Vagina (tissue), 2 donors: ENCODE data around the gene ESR1. TPM values are rescaled to one million over a fixed set of nuclear protein-coding genes. Genes with fewer than 3 reads are reported as not detected.

Source experiments
- DNase-seq, 2 donors: peaks; one replicate each; pipeline ENCODE4 v3.0.0-alpha.2; 2017; ENCODE audit errors: extremely low spot score in 2 of 2
- H3K27ac ChIP-seq: fragments of 200-600 bp; sonication (generic); one replicate; pipeline ENCODE4 v1.5.1; 2019
- H3K27me3 ChIP-seq: fragments of 200-600 bp; sonication (generic); one replicate; pipeline ENCODE4 v1.5.1; 2019
- H3K36me3 ChIP-seq, 2 donors: fragments of 200-600 bp; sonication (generic); one replicate each; pipeline ENCODE4 v1.5.1; 2017 to 2019
- H3K4me1 ChIP-seq: fragments of 200-600 bp; sonication (generic); one replicate; pipeline ENCODE4 v1.5.1; 2019
- H3K4me3 ChIP-seq, 2 donors: fragments of 200-600 bp; sonication (generic); 1 replicate in 1 of 2; 2 replicates in 1 of 2; pipeline ENCODE4 v1.5.1; 2016 to 2019
- H3K9me3 ChIP-seq: fragments of 200-600 bp; sonication (generic); one replicate; pipeline ENCODE4 v1.5.1; 2019
- POLR2A ChIP-seq, 2 donors: fragments of 450-650 bp; IDR thresholded peaks; one replicate each; pipeline ENCODE4 v1.6.1; 2017; ENCODE audit warnings: antibody characterized with exemption in 2 of 2, mild to moderate bottlenecking in 2 of 2, moderate library complexity in 2 of 2
- POLR2AphosphoS5 ChIP-seq, 2 donors: sonication (generic); formaldehyde crosslinking; IDR thresholded peaks; one replicate each; pipeline ENCODE4 v1.9.0; 2017; ENCODE audit warnings: antibody characterized with exemption in 2 of 2, mild to moderate bottlenecking in 2 of 2, low read depth in 1 of 2; ENCODE audit not compliant: insufficient read depth in 1 of 2
- intact Hi-C: fragments of 100-400 bp; cut with DNase I; formaldehyde crosslinking; loops from one replicate; pipeline ENCODE4 v1.15.1; 2023
- total RNA-seq: library from RNA; depleted of rRNA; stranded (reverse); fragments of >200 nt; gene quantifications from one replicate; pipeline ENCODE4 v1.2.3, GENCODE V29; 2016
- TF ChIP-seq, protein P1 (sequence below), 3 experiments: fragments of 450-650 bp in 2 of 3; fragments of 200-600 bp in 1 of 3; sonication (generic) in 1 of 3; IDR thresholded peaks; one replicate each; pipeline ENCODE4 v1.5.1; 2017 to 2019; ENCODE audit warnings: antibody characterized with exemption in 3 of 3, mild to moderate bottlenecking in 2 of 3, moderate library complexity in 2 of 3

The ESR1 gene
- total RNA-seq, 1 donor from 2014 or later: 50.3 TPM

DNA sequence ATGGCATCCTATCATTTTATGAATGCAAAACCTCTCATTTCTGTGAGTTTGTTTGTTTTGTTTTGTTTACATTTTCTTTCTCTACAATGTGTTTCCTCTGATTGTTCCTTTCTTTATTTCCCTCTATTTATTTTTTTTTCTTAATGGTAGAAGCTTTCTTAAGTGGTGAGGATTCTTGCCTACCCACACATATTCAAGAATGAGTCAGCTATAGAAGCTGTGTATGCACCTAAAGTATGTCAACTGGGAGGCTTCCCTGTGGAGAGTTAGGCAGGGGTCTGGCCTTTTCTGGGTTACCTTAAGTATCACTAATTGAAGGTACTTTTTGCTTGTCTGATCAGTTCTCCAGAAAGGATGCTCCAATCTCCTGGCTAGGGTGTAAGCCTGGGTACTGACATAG is 354.0 kb downstream of the ESR1 start:
- Histone ChIP-seq H3K27ac (no peak overlapping the region), H3K4me1 (no peaks in the 10 kb centered on the region), H3K9me3 (no peaks in the 10 kb centered on the region), H3K36me3 (peaks cover 0 to 6% of the 10 kb centered on the region in 2 donors), H3K4me3 (no peak overlapping the region), H3K27me3 (no peaks in the 10 kb centered on the region)
- TF ChIP-seq POLR2AphosphoS5 (IDR thresholded peaks at IDR 0.05; ENCODE audit: insufficient read depth in 1 of 2, low read depth in 1 of 2) (no peak), POLR2A (IDR thresholded peaks at IDR 0.05) (no peak)
- TF ChIP-seq, protein P1, sequence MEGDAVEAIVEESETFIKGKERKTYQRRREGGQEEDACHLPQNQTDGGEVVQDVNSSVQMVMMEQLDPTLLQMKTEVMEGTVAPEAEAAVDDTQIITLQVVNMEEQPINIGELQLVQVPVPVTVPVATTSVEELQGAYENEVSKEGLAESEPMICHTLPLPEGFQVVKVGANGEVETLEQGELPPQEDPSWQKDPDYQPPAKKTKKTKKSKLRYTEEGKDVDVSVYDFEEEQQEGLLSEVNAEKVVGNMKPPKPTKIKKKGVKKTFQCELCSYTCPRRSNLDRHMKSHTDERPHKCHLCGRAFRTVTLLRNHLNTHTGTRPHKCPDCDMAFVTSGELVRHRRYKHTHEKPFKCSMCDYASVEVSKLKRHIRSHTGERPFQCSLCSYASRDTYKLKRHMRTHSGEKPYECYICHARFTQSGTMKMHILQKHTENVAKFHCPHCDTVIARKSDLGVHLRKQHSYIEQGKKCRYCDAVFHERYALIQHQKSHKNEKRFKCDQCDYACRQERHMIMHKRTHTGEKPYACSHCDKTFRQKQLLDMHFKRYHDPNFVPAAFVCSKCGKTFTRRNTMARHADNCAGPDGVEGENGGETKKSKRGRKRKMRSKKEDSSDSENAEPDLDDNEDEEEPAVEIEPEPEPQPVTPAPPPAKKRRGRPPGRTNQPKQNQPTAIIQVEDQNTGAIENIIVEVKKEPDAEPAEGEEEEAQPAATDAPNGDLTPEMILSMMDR (IDR thresholded peaks at IDR 0.05): no peak
- DNase-seq: no peak
- intact Hi-C loops: no loop called here

DNA sequence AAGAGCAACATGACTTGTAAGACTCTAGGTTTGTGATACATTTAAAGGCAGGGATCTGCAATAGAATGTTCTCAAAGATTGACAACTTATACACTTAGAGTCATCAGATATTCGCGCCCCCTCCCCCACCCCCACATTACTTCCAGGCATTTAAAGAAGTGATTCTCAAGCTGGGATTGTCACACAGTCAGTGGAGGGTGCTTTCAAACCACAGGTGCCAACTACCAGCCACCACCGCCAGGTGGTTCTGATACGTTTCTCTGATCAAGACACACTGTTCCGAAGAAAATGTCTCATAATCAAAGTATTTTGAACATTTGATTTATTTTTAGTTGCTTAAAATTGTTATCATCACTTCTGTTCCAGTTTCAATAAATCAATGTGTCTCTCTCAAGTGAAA is 357.5 kb downstream of the ESR1 start:
- DNase-seq: no peak
- Histone ChIP-seq H3K36me3 (peaks cover 0 to 6% of the 10 kb centered on the region in 2 donors), H3K9me3 (no peaks in the 10 kb centered on the region), H3K4me3 (no peak overlapping the region), H3K27me3 (no peaks in the 10 kb centered on the region), H3K4me1 (peaks cover 7% of the 10 kb centered on the region), H3K27ac (no peak overlapping the region)
- intact Hi-C loops: no loop called here
- TF ChIP-seq, protein P1 (IDR thresholded peaks at IDR 0.05): no peak
- TF ChIP-seq POLR2A (IDR thresholded peaks at IDR 0.05) (no peak), POLR2AphosphoS5 (IDR thresholded peaks at IDR 0.05; ENCODE audit: insufficient read depth in 1 of 2, low read depth in 1 of 2) (no peak)

DNA sequence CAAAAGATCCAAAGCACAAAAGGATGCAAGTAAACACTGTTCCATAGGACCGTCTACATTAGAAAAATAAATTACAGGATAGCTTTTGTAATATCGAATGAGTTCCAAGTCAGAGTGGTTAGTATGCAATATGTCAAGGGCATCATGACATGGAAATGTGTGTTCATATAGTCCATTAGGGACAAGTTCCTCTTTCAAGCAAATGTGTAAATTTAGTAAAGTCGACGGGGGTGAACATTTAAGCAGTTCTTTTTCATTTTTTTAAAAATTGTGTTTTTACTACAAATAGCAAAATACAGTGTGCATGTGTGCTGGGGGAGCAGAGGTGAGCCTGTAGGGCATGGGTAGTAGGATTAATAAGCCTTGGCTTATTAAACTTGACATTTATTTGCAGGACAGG is 359.0 kb downstream of the ESR1 start:
- intact Hi-C loops: no loop called here
- TF ChIP-seq POLR2A (IDR thresholded peaks at IDR 0.05) (no peak), POLR2AphosphoS5 (IDR thresholded peaks at IDR 0.05; ENCODE audit: insufficient read depth in 1 of 2, low read depth in 1 of 2) (no peak)
- TF ChIP-seq, protein P1 (IDR thresholded peaks at IDR 0.05): no peak
- H3K4me3 ChIP-seq: no peak overlapping the region
- no peak overlapping the region for H3K27ac ChIP-seq
- peaks cover 0 to 13% of the 10 kb centered on the region in 2 donors for H3K36me3 ChIP-seq
- H3K4me1 ChIP-seq: peaks cover 7% of the 10 kb centered on the region
- no peaks in the 10 kb centered on the region for H3K9me3 ChIP-seq
- no peak for DNase-seq
- no peaks in the 10 kb centered on the region for H3K27me3 ChIP-seq

DNA sequence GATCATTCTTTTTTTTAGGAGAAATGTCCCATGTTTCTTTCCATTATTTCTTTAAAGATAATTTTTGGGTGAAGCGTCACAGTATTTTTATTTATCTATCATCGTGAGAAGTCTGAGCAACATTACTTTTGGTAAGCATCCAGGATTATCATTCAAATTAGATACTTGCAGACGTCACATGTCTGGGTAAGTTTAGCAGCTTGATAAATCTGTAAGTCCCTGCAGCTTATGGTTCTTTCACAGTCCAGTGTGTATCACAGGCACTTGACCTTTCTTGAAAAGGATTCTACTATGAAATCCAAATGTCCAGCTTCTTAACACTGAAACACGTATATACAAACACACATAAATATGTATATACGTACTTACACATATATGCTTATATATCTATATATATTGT is 359.4 kb downstream of the ESR1 start:
- Histone ChIP-seq H3K36me3 (peaks cover 0 to 11% of the 10 kb centered on the region in 2 donors), H3K9me3 (no peaks in the 10 kb centered on the region), H3K27me3 (no peaks in the 10 kb centered on the region), H3K27ac (no peak overlapping the region), H3K4me3 (no peak overlapping the region), H3K4me1 (peaks cover 7% of the 10 kb centered on the region)
- intact Hi-C loops: no loop called here
- TF ChIP-seq, protein P1 (IDR thresholded peaks at IDR 0.05): no peak
- TF ChIP-seq POLR2AphosphoS5 (IDR thresholded peaks at IDR 0.05; ENCODE audit: insufficient read depth in 1 of 2, low read depth in 1 of 2): no peak
- no peak for DNase-seq

DNA sequence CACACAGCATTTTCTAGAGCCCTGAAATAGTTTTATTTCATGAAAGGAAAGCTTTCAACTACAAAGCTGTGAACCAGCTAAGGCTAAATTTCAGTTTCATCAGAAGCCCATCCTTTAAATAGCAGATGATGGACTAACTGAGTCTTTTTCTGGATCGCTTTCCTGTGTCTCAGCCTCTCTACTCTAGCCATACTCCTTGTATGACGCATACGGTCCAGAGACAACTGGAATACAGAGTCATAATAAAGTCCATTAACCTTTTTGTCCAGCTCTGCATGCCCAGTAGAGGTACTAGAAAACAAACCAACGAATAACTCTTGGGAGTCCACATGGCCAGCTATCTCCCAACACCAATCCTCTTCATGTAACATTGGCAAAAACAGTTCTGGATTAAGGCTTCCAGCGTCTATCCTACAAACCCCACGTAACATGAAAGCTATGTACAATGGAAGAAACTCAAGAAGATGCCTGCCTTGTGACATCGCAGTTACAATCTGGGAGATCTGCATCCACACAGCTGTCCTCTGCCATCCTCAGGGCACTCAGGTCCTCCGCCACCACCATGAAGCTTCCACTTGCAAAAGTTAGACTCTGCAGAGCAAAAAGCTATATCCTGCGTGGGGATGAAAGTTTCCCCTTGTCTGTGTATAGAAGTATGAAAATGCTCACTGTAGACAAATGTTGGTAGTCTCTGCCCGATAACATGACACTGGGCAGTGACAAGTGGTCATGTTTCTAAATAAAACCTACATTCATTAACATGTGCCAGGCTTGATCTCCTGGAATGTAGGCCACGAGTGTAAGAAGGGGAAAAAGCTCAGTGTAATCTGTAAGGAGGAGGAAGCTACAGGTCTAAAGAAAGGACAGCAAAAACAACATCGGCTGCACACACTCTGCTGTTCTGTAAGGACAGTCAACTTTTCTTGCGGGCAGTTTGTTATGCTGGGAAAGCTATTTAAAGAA is 360.4 kb downstream of the ESR1 start:
- H3K9me3 ChIP-seq: no peaks in the 10 kb centered on the region
- no peaks in the 10 kb centered on the region for H3K27me3 ChIP-seq
- intact Hi-C loops: no loop called here
- DNase-seq: no peak
- TF ChIP-seq, protein P1 (IDR thresholded peaks at IDR 0.05): no peak
- TF ChIP-seq POLR2A (IDR thresholded peaks at IDR 0.05) (no peak), POLR2AphosphoS5 (IDR thresholded peaks at IDR 0.05; ENCODE audit: insufficient read depth in 1 of 2, low read depth in 1 of 2) (no peak)
- H3K36me3 ChIP-seq: peaks cover 0 to 7% of the 10 kb centered on the region in 2 donors
- H3K4me3 ChIP-seq: no peak overlapping the region
- peaks cover 7% of the 10 kb centered on the region for H3K4me1 ChIP-seq
- no peak overlapping the region for H3K27ac ChIP-seq
